Activated B cell treated with CpG ODN at 0.5 μM for 24 hours (primary cell): ENCODE data around the gene FOXP1. TPM values are rescaled to one million over a fixed set of nuclear protein-coding genes. Genes with fewer than 3 reads are reported as not detected.
"Not testable (repeated sequence)": the region's sequence is repeated elsewhere in the genome, so short reads cannot be mapped to it uniquely, and the experiment has no call there.

Experiments used
- ATAC-seq: fragments of 200-7000 bp; cut with Tn5 transposase; one replicate; pipeline ENCODE4 v1.10.0; 2021; ENCODE audit warnings: low read depth, mild to moderate bottlenecking, moderate library complexity
- CTCF ChIA-PET: fragments of 350-600 bp; sonication (Branson Sonifier 250); formaldehyde crosslinking; loops from one replicate; lab custom pipeline; 2021; ENCODE audit warnings: antibody characterized with exemption; lab: Charles Lee
- POLR2A ChIA-PET: fragments of 350-600 bp; sonication (Branson Sonifier 250); formaldehyde crosslinking; loops from one replicate; lab custom pipeline; 2021; ENCODE audit warnings: antibody characterized with exemption; lab: Charles Lee
- DNase-seq: peaks from one replicate; pipeline ENCODE4 v3.0.0; 2022
- H3K27ac Mint-ChIP-seq: one replicate; pipeline ENCODE4 v1.8.0; 2020; ENCODE audit warnings: mixed read lengths
- H3K27me3 Mint-ChIP-seq: one replicate; pipeline ENCODE4 v1.8.0; 2021; ENCODE audit warnings: mixed read lengths
- H3K36me3 Mint-ChIP-seq: one replicate; pipeline ENCODE4 v1.8.0; 2021; ENCODE audit warnings: low read depth, mixed read lengths
- H3K4me1 Mint-ChIP-seq: one replicate; pipeline ENCODE4 v1.8.0; 2021; ENCODE audit warnings: mixed read lengths
- H3K4me3 Mint-ChIP-seq: one replicate; pipeline ENCODE4 v1.8.0; 2020; ENCODE audit warnings: mild to moderate bottlenecking, mixed read lengths
- H3K9me3 Mint-ChIP-seq: one replicate; pipeline ENCODE4 v1.8.0; 2020; ENCODE audit warnings: mixed read lengths
- intact Hi-C: fragments of 100-400 bp; cut with micrococcal nuclease; formaldehyde crosslinking; loops from one replicate; pipeline ENCODE4 v1.15.1; 2024
- total RNA-seq: library from RNA; stranded (reverse); gene quantifications from 2 replicates; pipeline ENCODE4 v1.2.3, GENCODE V29; 2022
- TF ChIP-seq, protein P1 (sequence below): fragments of 200-600 bp; IDR thresholded peaks from one replicate; pipeline ENCODE4 v1.8.0; 2022; ENCODE audit warnings: antibody characterized with exemption, mild to moderate bottlenecking

The FOXP1 gene
- total RNA-seq, 1 donor from 2014 or later: 563 TPM

DNA sequence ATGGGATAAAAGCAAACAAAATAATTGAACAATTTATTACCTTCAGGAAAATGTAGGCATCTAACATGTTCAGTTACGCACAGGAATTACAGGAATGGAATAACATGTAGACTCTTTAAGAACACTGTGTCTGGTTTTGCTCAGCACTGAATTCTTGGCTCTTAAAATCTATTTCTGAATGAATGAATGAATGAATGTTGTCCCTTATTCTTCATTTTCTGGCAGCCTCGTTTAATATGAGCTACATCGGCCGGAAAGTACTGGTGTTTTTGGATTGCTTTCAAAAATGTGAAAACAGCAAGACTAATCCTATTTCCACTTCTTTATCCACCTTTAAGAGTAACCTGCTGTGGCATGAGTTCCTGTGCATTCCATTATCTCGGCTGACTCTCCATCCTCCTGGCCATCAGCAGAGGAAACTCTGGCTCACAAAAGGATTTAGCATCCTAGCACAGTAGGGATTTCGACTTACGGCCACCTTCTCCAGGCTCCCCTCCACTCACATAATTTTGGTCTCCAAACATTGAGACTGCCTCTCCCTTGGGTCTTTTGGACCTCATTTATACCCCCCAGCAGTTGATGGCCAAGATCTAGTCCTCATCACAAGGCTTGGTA is 145.3 kb downstream of the FOXP1 start:
- H3K27me3 Mint-ChIP-seq: no peaks in the 10 kb centered on the region
- H3K36me3 Mint-ChIP-seq: peaks cover 5% of the 10 kb centered on the region
- CTCF ChIA-PET: interaction anchor here (0.7 kb wide), 1 partner anchor 10 kb away, joined by 3 read pairs; no protein-coding TSS in a partner anchor
- no peak for DNase-seq
- no peak overlapping the region for H3K4me3 Mint-ChIP-seq
- no peaks in the 10 kb centered on the region for H3K9me3 Mint-ChIP-seq
- TF ChIP-seq, protein P1, sequence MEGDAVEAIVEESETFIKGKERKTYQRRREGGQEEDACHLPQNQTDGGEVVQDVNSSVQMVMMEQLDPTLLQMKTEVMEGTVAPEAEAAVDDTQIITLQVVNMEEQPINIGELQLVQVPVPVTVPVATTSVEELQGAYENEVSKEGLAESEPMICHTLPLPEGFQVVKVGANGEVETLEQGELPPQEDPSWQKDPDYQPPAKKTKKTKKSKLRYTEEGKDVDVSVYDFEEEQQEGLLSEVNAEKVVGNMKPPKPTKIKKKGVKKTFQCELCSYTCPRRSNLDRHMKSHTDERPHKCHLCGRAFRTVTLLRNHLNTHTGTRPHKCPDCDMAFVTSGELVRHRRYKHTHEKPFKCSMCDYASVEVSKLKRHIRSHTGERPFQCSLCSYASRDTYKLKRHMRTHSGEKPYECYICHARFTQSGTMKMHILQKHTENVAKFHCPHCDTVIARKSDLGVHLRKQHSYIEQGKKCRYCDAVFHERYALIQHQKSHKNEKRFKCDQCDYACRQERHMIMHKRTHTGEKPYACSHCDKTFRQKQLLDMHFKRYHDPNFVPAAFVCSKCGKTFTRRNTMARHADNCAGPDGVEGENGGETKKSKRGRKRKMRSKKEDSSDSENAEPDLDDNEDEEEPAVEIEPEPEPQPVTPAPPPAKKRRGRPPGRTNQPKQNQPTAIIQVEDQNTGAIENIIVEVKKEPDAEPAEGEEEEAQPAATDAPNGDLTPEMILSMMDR: no peak
- peak overlapping the region; percentile 16 for H3K27ac Mint-ChIP-seq
- peaks cover 89% of the 10 kb centered on the region for H3K4me1 Mint-ChIP-seq
- POLR2A ChIA-PET: interaction anchor here (0.6 kb wide), 2 partner anchors 9 to 49 kb away, joined by 3 read pairs; no protein-coding TSS in a partner anchor
- ATAC-seq: no peak
- intact Hi-C loops: no loop called here

DNA sequence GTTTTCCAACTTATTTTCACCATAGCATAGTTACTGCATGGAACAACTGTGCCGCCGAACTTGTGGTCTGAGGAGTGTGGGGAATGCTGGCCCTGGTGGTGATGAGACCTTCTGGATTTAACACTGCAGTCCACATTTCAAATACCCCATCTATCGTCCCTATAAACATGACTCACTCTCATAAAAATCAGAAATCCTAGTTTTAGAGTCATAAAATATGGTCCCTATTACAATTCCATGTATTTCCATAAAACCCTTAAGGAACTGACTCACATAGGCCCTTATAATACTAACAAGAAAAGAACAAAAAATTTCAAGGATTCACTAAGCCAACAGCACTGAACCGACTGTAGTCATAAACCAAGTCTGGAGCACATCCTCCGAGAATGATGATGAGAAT is 147.2 kb downstream of the FOXP1 start:
- TF ChIP-seq, protein P1: no peak
- Mint-ChIP-seq H3K9me3 (no peaks in the 10 kb centered on the region), H3K27me3 (no peaks in the 10 kb centered on the region), H3K36me3 (peaks cover 5% of the 10 kb centered on the region), H3K4me3 (no peak overlapping the region), H3K27ac (no peak overlapping the region), H3K4me1 (peaks cover 89% of the 10 kb centered on the region)
- POLR2A ChIA-PET: no interaction called here
- ATAC-seq: no peak
- intact Hi-C loops: no loop called here
- CTCF ChIA-PET: no interaction called here
- DNase-seq: no peak

DNA sequence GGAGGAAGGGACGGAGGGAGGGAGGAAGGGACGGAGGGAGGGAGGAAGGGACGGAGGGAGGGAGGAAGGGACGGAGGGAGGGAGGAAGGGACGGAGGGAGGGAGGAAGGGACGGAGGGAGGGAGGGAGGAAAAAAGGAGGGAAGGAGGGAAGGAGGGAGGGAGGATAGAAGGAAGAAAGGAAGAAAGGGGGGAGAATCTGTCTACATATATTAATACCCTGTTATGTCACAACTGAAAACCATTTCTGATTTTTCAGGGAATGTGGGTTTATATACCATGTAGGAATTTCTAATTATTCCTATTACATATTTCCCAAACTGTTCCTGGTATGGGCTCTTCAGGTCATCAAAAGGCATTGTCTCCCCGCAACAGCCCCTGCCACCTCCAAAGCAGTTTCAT is 147.7 kb downstream of the FOXP1 start:
- H3K36me3 Mint-ChIP-seq, H3K4me3 Mint-ChIP-seq, POLR2A ChIA-PET, intact Hi-C loops, H3K27me3 Mint-ChIP-seq, ATAC-seq, CTCF ChIA-PET, H3K27ac Mint-ChIP-seq, H3K9me3 Mint-ChIP-seq, DNase-seq: not testable (repeated sequence)
- peaks cover 89% of the 10 kb centered on the region for H3K4me1 Mint-ChIP-seq

DNA sequence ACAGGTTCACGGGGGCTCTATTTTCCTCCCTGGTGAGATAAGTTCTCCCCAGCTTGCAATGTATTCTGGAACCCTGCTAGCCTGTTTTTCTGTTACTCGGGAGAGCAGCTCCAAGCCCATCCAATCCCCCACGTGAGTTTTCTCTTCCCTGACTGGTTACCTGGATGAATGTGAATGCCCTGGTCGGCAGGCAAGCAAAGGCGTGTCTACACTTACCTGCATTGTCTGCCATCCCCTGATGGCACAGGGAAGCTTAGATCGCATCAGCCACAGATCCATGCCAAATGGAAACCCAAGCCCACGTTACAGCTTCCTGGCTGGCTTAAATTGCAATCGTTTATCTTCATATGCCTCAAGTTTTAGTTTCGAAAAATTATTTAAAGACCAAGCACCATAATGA is 149.9 kb downstream of the FOXP1 start:
- Mint-ChIP-seq H3K4me1 (peaks cover 89% of the 10 kb centered on the region), H3K27me3 (no peaks in the 10 kb centered on the region), H3K9me3 (no peaks in the 10 kb centered on the region), H3K4me3 (no peak overlapping the region), H3K27ac (peak overlapping the region; percentile 38), H3K36me3 (peaks cover 5% of the 10 kb centered on the region)
- DNase-seq (no peak), ATAC-seq (no peak)
- CTCF ChIA-PET: no interaction called here
- intact Hi-C loops: no loop called here
- TF ChIP-seq, protein P1: no peak
- POLR2A ChIA-PET: interaction anchor here (0.6 to 2.0 kb wide), 4 partner anchors 8 to 146 kb away, joined by 5 to 11 read pairs (median 6); no protein-coding TSS in a partner anchor

DNA sequence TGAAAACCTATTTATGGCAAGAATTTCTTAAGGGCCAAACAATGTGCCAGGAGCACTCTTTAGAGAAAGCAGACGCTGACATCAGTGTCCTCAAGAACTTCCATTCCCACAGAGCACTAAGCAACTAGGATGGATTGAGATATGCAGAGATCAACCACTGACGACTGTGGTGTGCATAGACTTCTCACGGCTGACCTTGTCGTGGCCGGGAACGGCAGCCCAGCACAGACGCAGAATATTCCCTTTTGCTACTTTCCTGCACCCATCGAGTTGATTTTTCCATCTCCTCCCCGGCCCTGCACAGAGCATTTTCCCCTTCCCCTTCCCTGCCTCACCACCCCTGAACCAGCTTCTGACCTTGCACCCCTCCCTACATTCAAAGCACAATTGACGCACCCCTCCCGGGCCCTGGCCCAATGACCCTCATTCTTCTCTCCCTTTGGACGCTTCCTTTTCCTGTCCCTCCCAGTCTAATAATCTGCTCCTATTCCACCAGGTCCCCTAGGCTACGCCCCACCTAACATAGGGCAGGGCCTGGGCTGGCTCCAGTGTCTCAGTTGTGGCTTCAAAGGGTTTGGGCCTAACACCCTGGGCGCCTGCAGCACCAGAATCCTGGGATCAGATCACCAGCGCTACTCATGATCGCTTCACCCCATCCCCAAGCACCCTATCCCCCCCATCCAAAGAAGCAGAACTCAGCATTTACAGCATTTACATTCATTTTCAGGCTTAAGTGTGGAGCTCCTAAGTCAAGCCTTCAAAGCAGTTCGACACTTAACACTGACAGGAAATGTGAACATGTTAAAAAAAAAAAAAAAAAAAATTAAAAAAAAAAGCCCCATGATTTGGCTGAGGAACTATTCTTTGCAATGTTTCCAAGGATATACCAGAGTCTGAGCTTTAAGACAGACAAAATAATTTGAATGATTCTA is 151.2 kb downstream of the FOXP1 start:
- Mint-ChIP-seq H3K4me1 (peaks cover 89% of the 10 kb centered on the region), H3K4me3 (no peak overlapping the region), H3K27me3 (no peaks in the 10 kb centered on the region), H3K27ac (peak overlapping the region; percentile 54), H3K36me3 (peaks cover 2% of the 10 kb centered on the region), H3K9me3 (no peaks in the 10 kb centered on the region)
- ATAC-seq (no peak), DNase-seq (no peak)
- POLR2A ChIA-PET: interaction anchor here (0.6 to 1.8 kb wide), 7 partner anchors 8 to 72 kb away, joined by 3 to 7 read pairs (median 4); no protein-coding TSS in a partner anchor
- CTCF ChIA-PET: interaction anchor here (1.2 kb wide), 1 partner anchor 35 kb away, joined by 3 read pairs; no protein-coding TSS in a partner anchor
- intact Hi-C loops: no loop called here
- TF ChIP-seq, protein P1: no peak
